Measurements from ENCODE around the gene FSD2.

DNA sequence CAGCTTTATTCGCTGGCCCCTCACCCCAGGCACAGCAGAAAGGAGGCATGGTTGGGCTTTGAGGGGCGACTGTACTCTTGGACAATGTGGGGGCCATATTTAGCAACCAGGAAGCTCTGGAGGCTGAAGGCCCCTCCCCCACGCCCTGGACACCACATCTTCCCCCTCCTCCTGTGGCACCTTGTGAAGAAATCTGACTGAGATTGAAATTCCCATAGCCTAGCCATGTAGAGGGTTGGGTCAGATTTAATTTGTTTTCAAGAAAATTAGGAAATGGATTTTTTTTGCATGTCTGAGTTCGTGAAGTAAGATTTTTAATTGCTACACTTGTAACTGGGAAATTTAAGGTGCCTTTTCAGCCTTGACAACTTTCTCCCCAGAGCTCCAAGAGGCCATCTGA, 24.5 kb downstream of the FSD2 start:
- TF ChIP-seq, protein P1, sequence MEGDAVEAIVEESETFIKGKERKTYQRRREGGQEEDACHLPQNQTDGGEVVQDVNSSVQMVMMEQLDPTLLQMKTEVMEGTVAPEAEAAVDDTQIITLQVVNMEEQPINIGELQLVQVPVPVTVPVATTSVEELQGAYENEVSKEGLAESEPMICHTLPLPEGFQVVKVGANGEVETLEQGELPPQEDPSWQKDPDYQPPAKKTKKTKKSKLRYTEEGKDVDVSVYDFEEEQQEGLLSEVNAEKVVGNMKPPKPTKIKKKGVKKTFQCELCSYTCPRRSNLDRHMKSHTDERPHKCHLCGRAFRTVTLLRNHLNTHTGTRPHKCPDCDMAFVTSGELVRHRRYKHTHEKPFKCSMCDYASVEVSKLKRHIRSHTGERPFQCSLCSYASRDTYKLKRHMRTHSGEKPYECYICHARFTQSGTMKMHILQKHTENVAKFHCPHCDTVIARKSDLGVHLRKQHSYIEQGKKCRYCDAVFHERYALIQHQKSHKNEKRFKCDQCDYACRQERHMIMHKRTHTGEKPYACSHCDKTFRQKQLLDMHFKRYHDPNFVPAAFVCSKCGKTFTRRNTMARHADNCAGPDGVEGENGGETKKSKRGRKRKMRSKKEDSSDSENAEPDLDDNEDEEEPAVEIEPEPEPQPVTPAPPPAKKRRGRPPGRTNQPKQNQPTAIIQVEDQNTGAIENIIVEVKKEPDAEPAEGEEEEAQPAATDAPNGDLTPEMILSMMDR (IDR thresholded peaks at IDR 0.05; ENCODE audit: low read length): no peak
- no peak for TF ChIP-seq EZH2 (optimal IDR thresholded peaks at IDR 0.05; ENCODE audit: low read depth, low read length)
